Vein endothelial cell (primary cell): ENCODE data around the gene SLFN12L. TPM values are rescaled to one million over a fixed set of nuclear protein-coding genes. Genes with fewer than 3 reads are reported as not detected.

Experiments used
- small RNA-seq: library from RNA; depleted of rRNA; stranded (forward); fragments of <200 nt; gene quantifications from one replicate; pipeline ENCODE3, GENCODE V24; 2012
- total RNA-seq: library from RNA; depleted of rRNA; stranded (reverse); fragments of >200 nt; gene quantifications from 2 replicates; pipeline ENCODE4 v1.2.3, GENCODE V29; 2012

SLFN12L gene
- total RNA-seq: not detected in 2 replicates

DNA sequence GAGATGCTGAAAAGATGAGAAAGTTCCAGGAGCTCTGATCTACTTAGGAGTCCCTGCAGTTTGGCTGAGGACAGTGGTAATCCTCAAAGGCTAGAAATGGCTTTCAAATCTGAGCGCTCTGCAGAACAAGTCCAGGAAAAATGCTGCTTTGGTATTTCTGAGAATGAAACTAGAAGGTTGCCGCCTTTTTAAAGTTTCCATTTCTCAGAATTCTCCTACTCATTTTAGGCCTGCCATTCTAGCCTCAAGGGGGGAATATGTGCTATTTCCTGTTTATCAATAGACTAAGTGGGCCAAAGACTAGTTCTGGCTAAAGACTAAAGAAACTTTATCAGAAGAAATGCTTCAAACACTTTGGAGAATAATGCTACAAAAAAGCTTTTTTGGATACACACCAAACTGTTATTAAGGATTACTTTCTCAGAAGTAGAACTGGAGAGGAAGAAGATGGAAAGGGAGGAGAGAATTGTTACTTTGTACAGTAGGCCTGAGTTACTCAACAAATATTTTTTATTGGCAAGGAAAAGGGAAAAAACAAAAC is at the start of gene SLFN12L:
TSS of gene SLFN12L (minus strand) at position 78 of the 541 bp plus-strand sequence. CDS start 15,314 bp downstream, outside the sequence.

GRCh38 chr17:35578197-35578928 is 40.9 kb upstream of the SLFN12L start, which contains the start of gene PEX12:
Gene PEX12, minus strand, starts transcription at chr17:35578571. Its CDS starts 550 bp downstream, at chr17:35578021.

DNA sequence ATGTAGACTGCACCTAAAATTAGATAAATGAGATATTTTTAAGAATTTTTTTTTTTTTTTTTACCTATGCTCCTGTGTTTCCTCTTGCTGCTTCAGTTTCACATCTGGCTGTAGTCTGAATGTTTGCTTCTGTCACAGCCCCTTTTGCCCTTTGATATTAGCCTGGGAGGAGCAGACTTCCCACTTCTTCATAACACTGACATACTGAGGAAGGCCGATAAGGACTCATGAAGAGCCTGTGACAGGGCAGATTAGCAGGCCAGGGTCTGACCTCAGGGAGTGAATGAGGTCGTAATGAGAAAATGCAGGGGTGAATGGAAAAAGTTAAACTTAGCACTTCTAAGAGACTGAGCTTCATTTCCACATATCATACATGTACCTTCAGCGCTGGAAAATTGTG is 23.2 kb upstream of the SLFN12L start, which contains the start of gene SLFN14:
TSS of gene SLFN14 (minus strand) at position 117 of the 400 bp plus-strand sequence. CDS start 2,757 bp downstream, outside the sequence.

GRCh38 chr17:35448214-35448898 is 89.1 kb downstream of the SLFN12L start, which contains the start of gene SLFN13:
Gene SLFN13, minus strand, starts transcription at chr17:35448766. Its CDS starts 3,086 bp downstream, at chr17:35445680.

GRCh38 chr17:35432176-35433074 is 105.1 kb downstream of the SLFN12L start, which contains the start of gene SLFN12:
Gene SLFN12, minus strand, starts transcription at chr17:35432500. Its CDS starts 9,472 bp downstream, at chr17:35423028.

Small RNA genes within 50 kb of the gene (small RNA-seq; reads per million reads assigned to genes)
- not detected for gene AC015911.1
- 13.2 reads per million, percentile 96 among the genes with 10 or more reads in this experiment for gene SNORD7

Other genes starting within 250 kb of the SLFN12L start
- gene SLFN11, start 164.1 kb downstream of the SLFN12L start, total RNA-seq: 62.4 and 77.9 TPM in 2 replicates
- 44.4 and 48.2 TPM in 2 replicates for gene SLFN12, start 105.2 kb downstream of the SLFN12L start, total RNA-seq
- gene SLFN13, start 88.9 kb downstream of the SLFN12L start, total RNA-seq: 1.5 and 2.3 TPM in 2 replicates
- under 0.01 TPM in 1 of 2 replicates, not detected in the other for gene SLFN14, start 23.1 kb upstream of the SLFN12L start, total RNA-seq
- 4.4 and 4.9 TPM in 2 replicates for gene PEX12, start 40.9 kb upstream of the SLFN12L start, total RNA-seq
- gene AP2B1, start 49.6 kb upstream of the SLFN12L start, total RNA-seq: 156 and 172 TPM in 2 replicates
- gene RASL10B, start 194.0 kb upstream of the SLFN12L start, total RNA-seq: 0.19 and 0.33 TPM in 2 replicates
- gene GAS2L2, start 215.6 kb upstream of the SLFN12L start, total RNA-seq: not detected in 2 replicates
- not detected in 2 replicates for gene C17orf50, start 223.2 kb upstream of the SLFN12L start, total RNA-seq